ENCODE data around the gene SNRNP25. TPM values are rescaled to one million over a fixed set of nuclear protein-coding genes. Genes with fewer than 3 reads are reported as not detected.

SNRNP25 gene
- total and polyA plus RNA-seq, 8 donors, result 19.1 to 51.5 (median 39.5) TPM

GRCh38 chr16:74051-74746 lies 20.6 kb downstream of the SNRNP25 start:
- intact Hi-C loops (cut with DNase I), result no loop called here
- Histone ChIP-seq H3K36me3 (no peaks in the 10 kb centered on the region), H3K27me3 (peaks cover 0 to 36% of the 10 kb centered on the region in 2 donors), H3K4me3 (no peak overlapping the region), H3K4me1 (peaks cover 36 to 82% of the 10 kb centered on the region in 2 donors), H3K9me3 (no peaks in the 10 kb centered on the region), H3K27ac (peak overlapping the region; percentile 19 to 46)
- TF ChIP-seq CTCF (IDR thresholded peaks at IDR 0.05), result no peak
- no peak for ATAC-seq
- DNase-seq, result no peak

GRCh38 chr16:74747-75334 lies 21.2 kb downstream of the SNRNP25 start:
- no peak for ATAC-seq
- peaks cover 36 to 83% of the 10 kb centered on the region in 2 donors for H3K4me1 ChIP-seq
- intact Hi-C loops (cut with DNase I), result no loop called here
- peak overlapping the region; percentile 80 to 93 for H3K27ac ChIP-seq
- H3K4me3 ChIP-seq, result no peak overlapping the region
- no peaks in the 10 kb centered on the region for H3K9me3 ChIP-seq
- DNase-seq, result no peak
- peaks cover 0 to 6% of the 10 kb centered on the region in 2 donors for H3K36me3 ChIP-seq
- peaks cover 0 to 36% of the 10 kb centered on the region in 2 donors for H3K27me3 ChIP-seq
- TF ChIP-seq CTCF (IDR thresholded peaks at IDR 0.05), result no peak

GRCh38 chr16:75580-76501 lies 22.2 kb downstream of the SNRNP25 start:
- TF ChIP-seq CTCF (IDR thresholded peaks at IDR 0.05), result no peak
- intact Hi-C loops (cut with DNase I), result no loop called here
- peaks cover 33 to 79% of the 10 kb centered on the region in 2 donors for H3K4me1 ChIP-seq

GRCh38 chr16:76535-77272 lies 23.1 kb downstream of the SNRNP25 start:
- H3K9me3 ChIP-seq, result no peaks in the 10 kb centered on the region
- intact Hi-C loops (cut with DNase I), result no loop called here
- TF ChIP-seq CTCF (IDR thresholded peaks at IDR 0.05), result no peak
- H3K27me3 ChIP-seq, result peaks cover 0 to 26% of the 10 kb centered on the region in 2 donors
- peak; percentile 54 to 84 (median 78) for DNase-seq
- peaks cover 28 to 71% of the 10 kb centered on the region in 2 donors for H3K4me1 ChIP-seq
- peak overlapping the region in 1 of 2 donors; percentile 91 for H3K4me3 ChIP-seq
- H3K27ac ChIP-seq, result peak overlapping the region; percentile 80 to 93
- H3K36me3 ChIP-seq, result peaks cover 0 to 17% of the 10 kb centered on the region in 2 donors
- peak; percentile 28 for ATAC-seq

More at GRCh38 chr16:75580-76501, 22.2 kb downstream of the SNRNP25 start:
- peak overlapping the region; percentile 80 to 93 for H3K27ac ChIP-seq
- peaks cover 0 to 35% of the 10 kb centered on the region in 2 donors for H3K27me3 ChIP-seq
- no peak overlapping the region for H3K4me3 ChIP-seq
- H3K36me3 ChIP-seq, result peaks cover 0 to 16% of the 10 kb centered on the region in 2 donors
- ATAC-seq, result peak; percentile 0
- DNase-seq, result peak; percentile 76 to 92 (median 85)
- no peaks in the 10 kb centered on the region for H3K9me3 ChIP-seq

All from left lung (tissue), 10 donors.